Endothelial cell of umbilical vein (primary cell): ENCODE data around the gene AHRR. TPM values are rescaled to one million over a fixed set of nuclear protein-coding genes. Genes with fewer than 3 reads are reported as not detected.

Experiments
- BruUV-seq: library from RNA; stranded (reverse); fragments of 400-500 nt; replicated peaks from 2 replicates; lab custom pipeline; 2021; lab: Mats Ljungman, UMichigan
- CTCF ChIA-PET: fragments of 300-600, 350-600 bp; sonication (Branson Sonifier 250); formaldehyde crosslinking; loops from one replicate; lab custom pipeline; 2021; ENCODE audit warnings: antibody characterized with exemption, inconsistent platforms; lab: Charles Lee
- POLR2A ChIA-PET: fragments of 300-600, 350-600 bp; sonication (Branson Sonifier 250); formaldehyde crosslinking; loops from one replicate; lab custom pipeline; 2021; ENCODE audit warnings: antibody characterized with exemption, inconsistent platforms; lab: Charles Lee
- DNase-seq: peaks from one replicate; pipeline ENCODE4 v3.0.0-alpha.2; 2011; ENCODE audit warnings: low read depth, low spot score
- FAIRE-seq: peaks from 2 replicates; lab custom pipeline; 2011; peaks lifted over from hg19 to GRCh38; lab: Jason Lieb, UNC
- H2AFZ ChIP-seq: 2 replicates; pipeline ENCODE4 v1.6.0; 2012; ENCODE audit warnings: low read depth, low read length, control low read depth, inconsistent platforms
- H3K27ac ChIP-seq: 2 replicates; pipeline ENCODE4 v1.5.1; 2011; ENCODE audit warnings: low read depth, mild to moderate bottlenecking, control low read depth, low read length, moderate library complexity; ENCODE audit not compliant: insufficient read depth
- H3K27me3 ChIP-seq, 2 experiments: 2 replicates each; pipeline versions ENCODE4 v1.6.0 to v1.6.1; 2011; ENCODE audit warnings: low read length in 2 of 2, mixed read lengths in 1 of 2; ENCODE audit not compliant: control insufficient read depth in 2 of 2, insufficient read depth in 2 of 2
- H3K36me3 ChIP-seq, 2 experiments: 2 replicates in 1 of 2; 3 replicates in 1 of 2; pipeline ENCODE4 v1.5.1; 2011; ENCODE audit warnings: low read length in 2 of 2, mild to moderate bottlenecking in 1 of 2, moderate library complexity in 1 of 2; ENCODE audit not compliant: control insufficient read depth in 2 of 2, insufficient read depth in 2 of 2; ENCODE audit errors: extremely low read depth in 1 of 2
- H3K4me1 ChIP-seq: 3 replicates; pipeline ENCODE4 v1.5.1; 2011; ENCODE audit warnings: mild to moderate bottlenecking, low read length; ENCODE audit not compliant: control insufficient read depth, insufficient read depth; ENCODE audit errors: extremely low read depth
- H3K4me2 ChIP-seq: 2 replicates; pipeline ENCODE4 v1.6.1; 2011; ENCODE audit warnings: low read length, control low read depth, mixed read lengths; ENCODE audit not compliant: insufficient read depth
- H3K4me3 ChIP-seq, 3 experiments: fragments of 200-600 bp in 1 of 3; sonication (generic), shearing (Covaris generic) in 1 of 3; replicated peaks in 1 of 3; 2 replicates each; pipeline ENCODE4 v1.5.1; 2011 to 2016; ENCODE audit warnings: control low read depth in 3 of 3, low read length in 3 of 3, mild to moderate bottlenecking in 2 of 3, inconsistent platforms in 1 of 3, low read depth in 1 of 3, moderate library complexity in 1 of 3; ENCODE audit not compliant: insufficient read depth in 1 of 3
- H3K79me2 ChIP-seq: 2 replicates; pipeline ENCODE4 v1.6.0; 2012; ENCODE audit warnings: low read length, inconsistent platforms; ENCODE audit not compliant: control insufficient read depth, insufficient read depth
- H3K9ac ChIP-seq: replicated peaks from 2 replicates; pipeline ENCODE3; 2011; ENCODE audit warnings: low read length, control low read depth; ENCODE audit not compliant: insufficient read depth; ENCODE audit errors: extremely low read depth
- H3K9me1 ChIP-seq: replicated peaks from 3 replicates; pipeline ENCODE4 v1.6.0; 2011; ENCODE audit warnings: mild to moderate bottlenecking, low read length; ENCODE audit not compliant: control insufficient read depth, insufficient read depth; ENCODE audit errors: extremely low read depth
- H3K9me3 ChIP-seq: replicated peaks from 2 replicates; pipeline ENCODE4 v1.5.1; 2012; ENCODE audit warnings: low read length, inconsistent platforms; ENCODE audit not compliant: control insufficient read depth, insufficient read depth
- H4K20me1 ChIP-seq: replicated peaks from 2 replicates; pipeline ENCODE3; 2011; ENCODE audit warnings: mild to moderate bottlenecking, low read length; ENCODE audit not compliant: control insufficient read depth, insufficient read depth; ENCODE audit errors: extremely low read depth
- CTCF ChIP-seq, 2 donors: IDR thresholded peaks; 1 replicate in 1 of 2; 2 replicates in 1 of 2; pipeline ENCODE4 v1.5.1; 2011; ENCODE audit warnings: low read length in 2 of 2, mild to moderate bottlenecking in 2 of 2, moderate library complexity in 2 of 2, control low read depth in 1 of 2, inconsistent platforms in 1 of 2, low read depth in 1 of 2; ENCODE audit not compliant: insufficient read depth in 1 of 2; ENCODE audit errors: extremely low read depth in 1 of 2
- EZH2 ChIP-seq: IDR thresholded peaks from 2 replicates; pipeline ENCODE4 v1.6.1; 2012; ENCODE audit warnings: borderline replicate concordance, low read depth, mild to moderate bottlenecking, moderate library complexity, low read length, inconsistent platforms; ENCODE audit not compliant: severe bottlenecking
- FOS ChIP-seq: IDR thresholded peaks from 2 replicates; pipeline ENCODE4 v1.6.1; 2011; ENCODE audit warnings: mild to moderate bottlenecking, low read length, moderate library complexity, borderline replicate concordance; ENCODE audit not compliant: insufficient read depth
- GATA2 ChIP-seq: IDR thresholded peaks from 2 replicates; pipeline ENCODE4 v1.7.0; 2011; ENCODE audit warnings: low read depth, mild to moderate bottlenecking, moderate library complexity, mixed read lengths, low read length; ENCODE audit not compliant: insufficient read length, insufficient read depth
- JUN ChIP-seq: IDR thresholded peaks from 2 replicates; pipeline ENCODE4 v1.6.1; 2011; ENCODE audit warnings: borderline replicate concordance, low read depth; ENCODE audit not compliant: insufficient read length, insufficient read depth
- MYC ChIP-seq: IDR thresholded peaks from one replicate; pipeline ENCODE4 v1.6.1; 2011; ENCODE audit warnings: mild to moderate bottlenecking, low read depth, low read length
- POLR2A ChIP-seq: IDR thresholded peaks from 2 replicates; pipeline ENCODE4 v1.6.1; 2012; ENCODE audit warnings: low read depth, mild to moderate bottlenecking, control low read depth, low read length
- POLR2AphosphoS5 ChIP-seq: IDR thresholded peaks from 2 replicates; pipeline ENCODE4 v1.6.1; 2012; ENCODE audit warnings: low read depth, mild to moderate bottlenecking, control low read depth, low read length, moderate library complexity; ENCODE audit not compliant: insufficient read depth
- dilution Hi-C: fragments of 300-500 bp; cut with MboI; formaldehyde crosslinking; loops from one replicate; pipeline ENCODE4 v1.15.0; 2019; ENCODE audit warnings: low sequenced_read_pairs; ENCODE audit not compliant: extremely low pct_ligation_motif_present
- intact Hi-C: fragments of 100-400 bp; cut with micrococcal nuclease; formaldehyde crosslinking; loops from one replicate; pipeline ENCODE4 v1.10.0; 2022
- polyA plus RNA-seq, 4 experiments: library from polyadenylated mRNA; depleted of rRNA in 3 of 4; stranded (reverse) in 3 of 4; unstranded in 1 of 4; fragments of >200 nt; gene quantifications; 2 replicates each; pipeline versions ENCODE4 v1.2.1 to v1.2.3, GENCODE V29; 2011 to 2012; ENCODE audit warnings: missing spikeins in 1 of 4
- total RNA-seq: library from RNA; stranded (reverse); gene quantifications from 2 replicates; pipeline ENCODE4 v1.2.3, GENCODE V29; 2021
- TF ChIP-seq, protein P1 (sequence below): IDR thresholded peaks from 2 replicates; pipeline ENCODE4 v1.6.1; 2011; ENCODE audit not compliant: insufficient read depth, insufficient read length

AHRR gene
- total and polyA plus RNA-seq, 2 donors (not counting 3 experiments of a cell fraction or from before 2014, with no cell fraction given) = 3.1 to 7.3 TPM

- H3K4me2 ChIP-seq = no peak overlapping the region
- no peaks in the 10 kb centered on the region for H3K27me3 ChIP-seq
- dilution Hi-C loops (no loop called here), intact Hi-C loops (no loop called here)
- H3K36me3 ChIP-seq = peaks cover 5 to 15% of the 10 kb centered on the region in 2 experiments
- no peak overlapping the region for H3K9ac ChIP-seq
- H3K9me1 ChIP-seq = no peaks in the 10 kb centered on the region
- ChIA-PET POLR2A (no interaction called here), CTCF (interaction anchor here (0.6 to 3.7 kb wide), 42 partner anchors 9 to 1199 kb away, joined by 3 to 38 read pairs (median 4); partner anchors contain the start of genes AHRR, CCDC127, LRRC14B and SDHA)
- no peak overlapping the region for H3K27ac ChIP-seq
- peaks cover 10% of the 10 kb centered on the region for H3K4me1 ChIP-seq
- no peaks in the 10 kb centered on the region for H4K20me1 ChIP-seq
- no peak for TF ChIP-seq FOS
- TF ChIP-seq JUN = no peak
- no peak for TF ChIP-seq POLR2AphosphoS5
- TF ChIP-seq EZH2 = no peak
- TF ChIP-seq POLR2A = no peak
- no peak for TF ChIP-seq CTCF (IDR thresholded peaks at IDR 0.05; ENCODE audit: extremely low read depth in 1 of 2, insufficient read depth in 1 of 2, low read depth in 1 of 2, low read length in 2 of 2)
- TF ChIP-seq GATA2 = no peak
- TF ChIP-seq, protein P1, sequence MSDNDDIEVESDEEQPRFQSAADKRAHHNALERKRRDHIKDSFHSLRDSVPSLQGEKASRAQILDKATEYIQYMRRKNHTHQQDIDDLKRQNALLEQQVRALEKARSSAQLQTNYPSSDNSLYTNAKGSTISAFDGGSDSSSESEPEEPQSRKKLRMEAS = no peak
- no peak for TF ChIP-seq MYC
- no peaks in the 10 kb centered on the region for H3K9me3 ChIP-seq
- no peak for FAIRE-seq
- H3K4me3 ChIP-seq = no peak overlapping the region
- no peak for DNase-seq
- no TSS peak for BruUV-seq
- H2AFZ ChIP-seq = no peak overlapping the region
- H3K79me2 ChIP-seq = peaks cover 12% of the 10 kb centered on the region
Measured at GRCh38 chr5:446066-446882, 124.8 kb downstream of the AHRR start.
